HEK293T (cell line): ENCODE results near the gene NEK5.

Experiments
- BHLHE40 ChIP-seq: fragments of 450-650 bp; IDR thresholded peaks from 2 replicates; pipeline ENCODE4 v1.6.1; 2016; ENCODE audit warnings: mild to moderate bottlenecking, moderate library complexity, borderline replicate concordance
- ELF4 ChIP-seq: fragments of 450-650 bp; IDR thresholded peaks from 2 replicates; pipeline ENCODE4 v1.6.1; 2017; ENCODE audit warnings: antibody characterized with exemption
- FOXA1 ChIP-seq: fragments of 450-650 bp; IDR thresholded peaks from 2 replicates; pipeline ENCODE4 v1.6.1; 2016; ENCODE audit warnings: mild to moderate bottlenecking
- FOXM1 ChIP-seq: fragments of 450-650 bp; IDR thresholded peaks from 2 replicates; pipeline ENCODE4 v1.6.1; 2017; ENCODE audit warnings: mild to moderate bottlenecking, borderline replicate concordance
- HDGF ChIP-seq: fragments of 450-650 bp; IDR thresholded peaks from 2 replicates; pipeline ENCODE4 v1.6.1; 2017; ENCODE audit warnings: antibody characterized with exemption, borderline replicate concordance
- SP1 ChIP-seq: fragments of 450-650 bp; IDR thresholded peaks from 2 replicates; pipeline ENCODE4 v1.6.1; 2017
- SUZ12 ChIP-seq: fragments of 450-650 bp; IDR thresholded peaks from 2 replicates; pipeline ENCODE4 v1.6.1; 2016; ENCODE audit warnings: mild to moderate bottlenecking
- TARDBP ChIP-seq: fragments of 450-650 bp; IDR thresholded peaks from 2 replicates; pipeline ENCODE4 v1.6.1; 2016
- ZNF384 ChIP-seq: fragments of 450-650 bp; IDR thresholded peaks from 2 replicates; pipeline ENCODE4 v1.6.1; 2016

GRCh38 chr13:52036037-52036436 is 92.8 kb downstream of the NEK5 start:
- TF ChIP-seq FOXM1 = no peak
- no peak for TF ChIP-seq BHLHE40
- no peak for TF ChIP-seq SP1
- no peak for TF ChIP-seq FOXA1
- no peak for TF ChIP-seq ZNF384
- TF ChIP-seq SUZ12 = no peak
- TF ChIP-seq ELF4 = no peak
- no peak for TF ChIP-seq TARDBP
- TF ChIP-seq HDGF = no peak
